Measurements from ENCODE around the gene CCDC188.

DNA sequence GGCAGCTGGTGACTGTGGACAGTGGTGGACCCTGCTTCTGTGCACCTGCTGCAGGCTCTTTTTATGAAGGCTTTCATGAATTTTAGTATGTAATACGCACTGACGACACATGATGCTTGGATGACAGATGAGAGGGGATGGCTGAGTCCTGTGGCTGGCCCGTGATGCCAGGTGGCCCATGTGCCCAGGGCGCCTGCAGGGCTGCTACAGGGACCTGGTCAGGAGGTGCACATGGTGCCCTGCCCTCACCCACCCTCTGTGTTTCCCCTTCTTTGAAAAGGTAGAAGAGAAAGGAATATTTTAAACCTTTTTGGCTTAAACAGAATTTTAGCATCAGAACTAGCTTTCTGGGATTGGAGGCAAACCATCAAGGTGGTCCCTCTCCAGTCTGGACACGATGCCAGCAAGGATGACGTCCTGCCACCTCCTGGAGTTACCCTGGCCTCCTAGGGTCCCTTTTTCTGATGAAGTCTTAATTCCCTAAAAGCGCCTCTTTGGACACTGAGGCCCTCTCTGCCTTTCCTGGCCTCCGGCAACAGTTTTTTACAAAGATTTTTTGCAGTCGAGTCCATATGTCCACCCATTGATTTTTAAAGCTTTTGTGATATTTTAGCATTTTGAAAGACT is 40.4 kb downstream of the CCDC188 start:
- TF ChIP-seq, protein P1, sequence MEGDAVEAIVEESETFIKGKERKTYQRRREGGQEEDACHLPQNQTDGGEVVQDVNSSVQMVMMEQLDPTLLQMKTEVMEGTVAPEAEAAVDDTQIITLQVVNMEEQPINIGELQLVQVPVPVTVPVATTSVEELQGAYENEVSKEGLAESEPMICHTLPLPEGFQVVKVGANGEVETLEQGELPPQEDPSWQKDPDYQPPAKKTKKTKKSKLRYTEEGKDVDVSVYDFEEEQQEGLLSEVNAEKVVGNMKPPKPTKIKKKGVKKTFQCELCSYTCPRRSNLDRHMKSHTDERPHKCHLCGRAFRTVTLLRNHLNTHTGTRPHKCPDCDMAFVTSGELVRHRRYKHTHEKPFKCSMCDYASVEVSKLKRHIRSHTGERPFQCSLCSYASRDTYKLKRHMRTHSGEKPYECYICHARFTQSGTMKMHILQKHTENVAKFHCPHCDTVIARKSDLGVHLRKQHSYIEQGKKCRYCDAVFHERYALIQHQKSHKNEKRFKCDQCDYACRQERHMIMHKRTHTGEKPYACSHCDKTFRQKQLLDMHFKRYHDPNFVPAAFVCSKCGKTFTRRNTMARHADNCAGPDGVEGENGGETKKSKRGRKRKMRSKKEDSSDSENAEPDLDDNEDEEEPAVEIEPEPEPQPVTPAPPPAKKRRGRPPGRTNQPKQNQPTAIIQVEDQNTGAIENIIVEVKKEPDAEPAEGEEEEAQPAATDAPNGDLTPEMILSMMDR (conservative IDR thresholded peaks at IDR 0.05; ENCODE audit: low read depth, low read length): no peak
- no peak for TF ChIP-seq EZH2 (IDR thresholded peaks at IDR 0.05; ENCODE audit: low read length, unreplicated experiment)

All from PC-3 (cell line).